ENCODE data around the gene CARD11. TPM values are rescaled to one million over a fixed set of nuclear protein-coding genes. Genes with fewer than 3 reads are reported as not detected.
"Not testable (repeated sequence)": the region's sequence is repeated elsewhere in the genome, so short reads cannot be mapped to it uniquely, and the experiment has no call there.

CARD11 gene
- total RNA-seq, 3 donors from 2014 or later = 71.5 to 87.6 (median 87.5) TPM

DNA sequence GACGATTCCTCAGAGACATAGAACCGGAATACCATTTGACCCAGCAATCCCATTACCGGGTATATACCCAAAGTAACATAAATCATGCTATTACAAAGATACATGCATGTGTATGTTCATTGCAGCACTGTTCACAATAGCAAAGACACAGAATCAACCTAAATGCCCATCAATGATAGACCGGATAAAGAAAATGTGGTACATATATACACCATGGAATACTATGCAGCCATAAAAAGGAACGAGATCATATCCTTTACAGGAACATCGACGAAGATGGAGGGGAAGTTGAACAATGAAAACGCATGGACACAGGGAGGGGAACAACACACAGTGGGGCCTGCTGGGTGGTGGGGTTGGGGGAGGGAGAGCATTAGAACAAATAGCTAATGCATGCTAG lies 22.4 kb downstream of the CARD11 start:
- not testable (repeated sequence) for DNase-seq; H3K27me3 Mint-ChIP-seq (ENCODE audit: low read depth); H3K4me3 Mint-ChIP-seq; ATAC-seq
- H3K4me1 Mint-ChIP-seq (ENCODE audit: low read depth) = peaks cover 31% of the 10 kb centered on the region
- H3K36me3 Mint-ChIP-seq (ENCODE audit: insufficient read depth) = peaks cover 55% of the 10 kb centered on the region
- H3K9me3 Mint-ChIP-seq = peaks cover 30% of the 10 kb centered on the region

DNA sequence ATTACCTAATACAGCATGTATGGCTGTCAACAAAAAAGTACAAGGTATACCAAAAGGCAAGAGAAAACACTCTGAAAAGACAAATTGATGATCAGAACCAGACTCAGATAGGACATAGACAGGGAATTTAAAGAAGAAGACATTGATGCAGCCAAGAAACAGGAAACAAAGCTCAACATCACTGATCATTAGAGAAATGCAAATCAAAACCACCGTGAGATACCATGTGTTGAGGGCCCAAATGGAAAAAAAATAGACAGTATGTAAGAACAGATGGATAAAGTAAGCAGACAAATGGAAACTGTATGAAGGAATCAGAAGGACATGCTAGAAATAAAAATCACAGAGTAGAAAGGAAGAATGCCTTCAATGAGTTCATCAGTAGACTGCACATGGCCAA lies 23.3 kb downstream of the CARD11 start:
- ATAC-seq = no peak
- no peak for DNase-seq
- Mint-ChIP-seq H3K27me3 (ENCODE audit: low read depth) (no peaks in the 10 kb centered on the region), H3K4me1 (ENCODE audit: low read depth) (peaks cover 33% of the 10 kb centered on the region), H3K9me3 (peaks cover 30% of the 10 kb centered on the region), H3K36me3 (ENCODE audit: insufficient read depth) (peaks cover 51% of the 10 kb centered on the region), H3K4me3 (no peak overlapping the region)

DNA sequence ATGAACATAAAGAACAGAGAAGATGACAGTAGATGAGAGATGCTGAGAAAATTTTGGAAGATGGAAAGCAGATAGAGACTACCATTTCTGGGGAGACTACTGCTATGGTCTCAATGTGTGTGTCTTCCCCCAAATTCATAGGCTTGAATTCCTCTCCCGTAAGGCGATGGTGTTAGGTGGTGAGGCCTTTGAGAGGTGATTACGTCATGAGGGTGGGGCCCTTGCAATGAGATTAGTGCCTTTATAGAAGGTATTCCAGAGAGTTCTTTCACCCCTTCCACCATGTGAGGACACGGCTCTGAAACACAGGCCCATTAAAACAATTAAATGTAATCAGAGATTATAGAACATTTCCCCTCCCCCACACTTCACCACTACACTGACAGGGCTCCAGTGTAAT lies 23.9 kb downstream of the CARD11 start:
- peaks cover 51% of the 10 kb centered on the region for H3K36me3 Mint-ChIP-seq (ENCODE audit: insufficient read depth)
- DNase-seq = no peak
- no peak for ATAC-seq
- peaks cover 30% of the 10 kb centered on the region for H3K9me3 Mint-ChIP-seq
- H3K4me1 Mint-ChIP-seq (ENCODE audit: low read depth) = peaks cover 30% of the 10 kb centered on the region
- no peaks in the 10 kb centered on the region for H3K27me3 Mint-ChIP-seq (ENCODE audit: low read depth)
- H3K4me3 Mint-ChIP-seq = no peak overlapping the region

DNA sequence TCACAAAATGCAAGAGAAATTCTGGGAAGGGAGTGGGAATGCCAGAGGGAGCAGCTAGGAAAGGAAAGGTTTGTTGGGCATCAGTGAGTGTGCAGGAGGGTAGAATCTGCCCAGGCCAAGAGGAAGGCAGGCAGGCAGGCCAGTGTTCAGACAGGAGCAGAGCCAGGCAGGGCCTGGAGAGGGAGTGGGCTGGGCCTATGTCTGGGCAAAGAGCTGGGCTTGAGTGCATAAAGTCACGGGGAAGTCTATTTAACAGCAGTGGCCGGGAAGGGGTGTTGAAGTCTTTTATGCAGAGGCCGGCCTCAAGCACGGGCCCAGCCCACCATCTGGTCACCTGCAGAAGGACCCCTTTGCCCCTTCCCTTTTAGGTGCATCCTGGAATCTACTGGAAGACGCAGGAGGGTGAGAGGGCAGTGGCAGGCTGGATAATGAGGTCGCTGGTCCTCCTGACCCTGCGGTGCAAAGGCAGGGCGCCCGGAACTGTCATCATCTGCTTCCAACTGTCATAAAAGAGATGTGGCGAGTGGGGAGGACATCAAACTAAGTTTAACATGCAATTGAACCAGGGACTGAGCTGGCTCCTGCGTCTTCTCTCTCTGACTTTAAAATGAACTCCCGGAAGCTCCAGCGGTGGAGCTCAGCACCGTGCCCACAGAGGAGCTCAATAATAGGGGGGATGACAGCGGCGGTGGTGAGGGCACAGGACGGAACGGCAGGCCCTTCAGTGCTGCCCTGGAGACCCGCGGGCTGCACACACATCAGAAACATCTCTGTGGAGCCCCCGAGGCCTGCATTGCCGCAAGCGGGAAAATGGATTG lies 29.5 kb downstream of the CARD11 start:
- no peaks in the 10 kb centered on the region for H3K9me3 Mint-ChIP-seq
- peaks cover 36% of the 10 kb centered on the region for H3K36me3 Mint-ChIP-seq (ENCODE audit: insufficient read depth)
- H3K4me3 Mint-ChIP-seq = no peak overlapping the region
- no peak for ATAC-seq
- H3K4me1 Mint-ChIP-seq (ENCODE audit: low read depth) = peaks cover 43% of the 10 kb centered on the region
- H3K27me3 Mint-ChIP-seq (ENCODE audit: low read depth) = no peaks in the 10 kb centered on the region
- DNase-seq = no peak

DNA sequence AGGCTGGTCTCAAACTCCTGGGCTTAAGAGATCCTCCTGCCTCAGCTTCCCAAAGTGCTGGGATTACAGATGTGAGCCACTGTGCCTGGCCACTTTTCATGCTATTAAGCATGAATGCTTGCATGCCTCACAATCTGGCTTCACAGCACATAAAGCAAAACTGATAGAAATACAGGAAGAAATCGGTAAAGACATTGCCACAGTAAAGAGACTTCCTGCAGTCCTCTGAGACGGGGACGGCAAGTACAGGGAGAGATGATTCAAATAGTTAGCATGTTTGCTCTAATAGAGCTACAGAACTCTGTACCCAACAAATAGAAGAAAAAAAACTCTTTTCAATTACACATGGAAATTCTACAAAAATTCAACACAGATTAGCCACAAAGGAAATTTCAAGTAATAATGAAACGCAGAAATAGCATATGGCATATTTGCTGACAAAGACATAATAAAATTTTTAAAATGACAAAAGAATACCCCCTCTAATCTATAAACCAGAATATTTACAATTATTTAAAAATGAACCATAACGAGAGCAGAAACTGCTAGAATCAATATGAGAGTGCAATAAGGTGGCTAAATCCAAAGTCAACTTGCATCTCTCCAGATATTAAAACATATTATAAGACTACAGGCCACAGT lies 32.3 kb downstream of the CARD11 start:
- ATAC-seq = peak in 1 of 2 donors; percentile 62
- no peaks in the 10 kb centered on the region for H3K9me3 Mint-ChIP-seq
- H3K4me1 Mint-ChIP-seq (ENCODE audit: low read depth) = peaks cover 72% of the 10 kb centered on the region
- H3K4me3 Mint-ChIP-seq = peak overlapping the region; percentile 55
- no peak for DNase-seq
- H3K36me3 Mint-ChIP-seq (ENCODE audit: insufficient read depth) = peaks cover 46% of the 10 kb centered on the region
- no peaks in the 10 kb centered on the region for H3K27me3 Mint-ChIP-seq (ENCODE audit: low read depth)

DNA sequence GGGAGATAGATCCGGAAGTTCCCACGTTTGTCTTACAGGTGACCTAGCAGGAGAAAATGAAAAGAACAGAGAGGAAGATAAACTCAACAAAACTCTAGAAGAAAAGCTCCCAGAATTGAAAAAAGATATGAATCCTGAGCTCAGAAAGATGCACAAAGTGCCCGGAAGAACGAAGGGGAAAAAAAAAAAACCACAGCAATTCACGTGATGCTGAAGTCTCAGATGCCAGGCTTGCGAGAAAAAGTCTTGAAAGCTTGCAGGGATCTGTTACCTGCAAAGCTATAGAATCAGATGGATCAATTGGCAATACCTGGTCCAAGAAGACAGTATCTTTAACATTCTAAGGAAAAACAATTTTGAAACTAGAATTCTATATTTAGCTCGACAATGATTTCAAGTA lies 33.5 kb downstream of the CARD11 start:
- Mint-ChIP-seq H3K27me3 (ENCODE audit: low read depth) (no peaks in the 10 kb centered on the region), H3K9me3 (no peaks in the 10 kb centered on the region), H3K36me3 (ENCODE audit: insufficient read depth) (peaks cover 49% of the 10 kb centered on the region), H3K4me3 (peak overlapping the region; percentile 41), H3K4me1 (ENCODE audit: low read depth) (peaks cover 74% of the 10 kb centered on the region)
- no peak for ATAC-seq
- DNase-seq = no peak

DNA sequence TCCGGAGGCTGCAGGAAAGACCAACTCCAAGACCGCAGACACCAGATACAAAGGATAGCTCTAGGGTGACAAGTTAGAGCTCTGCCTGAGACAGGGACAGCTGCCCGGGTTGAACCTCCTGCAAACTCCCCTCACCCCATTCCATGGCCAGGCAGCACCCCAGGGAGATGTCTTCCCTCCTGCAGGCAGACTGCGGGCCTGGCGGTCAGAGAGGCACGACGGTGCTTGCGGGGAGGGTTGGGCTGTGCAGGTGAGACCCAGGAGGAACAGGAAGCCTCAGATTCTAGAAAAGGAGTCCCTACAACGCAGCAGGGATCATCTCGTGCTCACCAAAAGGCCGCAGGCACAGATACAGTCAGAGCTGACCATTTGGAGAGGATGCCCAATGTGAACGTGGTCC lies 34.6 kb downstream of the CARD11 start:
- peaks cover 41% of the 10 kb centered on the region for H3K36me3 Mint-ChIP-seq (ENCODE audit: insufficient read depth)
- H3K27me3 Mint-ChIP-seq (ENCODE audit: low read depth) = no peaks in the 10 kb centered on the region
- no peaks in the 10 kb centered on the region for H3K9me3 Mint-ChIP-seq

DNA sequence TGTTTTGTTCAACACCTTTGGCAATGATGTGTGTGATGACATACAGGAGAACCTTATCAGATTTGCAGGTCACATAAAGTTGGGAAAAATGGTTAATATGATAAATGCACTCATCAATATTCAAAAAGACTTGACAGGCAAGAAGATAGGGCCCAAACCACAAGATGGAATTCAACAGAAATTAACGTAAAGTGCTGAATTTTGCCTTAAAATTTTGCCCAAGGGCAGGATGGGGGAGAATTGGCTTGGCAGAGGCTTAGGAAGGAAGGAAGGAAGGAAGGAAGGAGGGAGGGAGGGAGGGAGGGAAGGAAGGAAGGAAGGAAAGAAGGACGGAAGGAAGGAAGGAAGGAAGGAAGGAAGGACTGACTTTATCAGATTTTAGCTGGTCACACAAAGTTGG lies 35.3 kb downstream of the CARD11 start:
- H3K9me3 Mint-ChIP-seq = no peaks in the 10 kb centered on the region
- no peak overlapping the region for H3K4me3 Mint-ChIP-seq
- no peaks in the 10 kb centered on the region for H3K27me3 Mint-ChIP-seq (ENCODE audit: low read depth)
- peaks cover 76% of the 10 kb centered on the region for H3K4me1 Mint-ChIP-seq (ENCODE audit: low read depth)
- peaks cover 39% of the 10 kb centered on the region for H3K36me3 Mint-ChIP-seq (ENCODE audit: insufficient read depth)
- DNase-seq = no peak
- ATAC-seq = no peak

More for the DNA sequence above, 34.6 kb downstream of the CARD11 start:
- Mint-ChIP-seq H3K4me1 (ENCODE audit: low read depth) (peaks cover 74% of the 10 kb centered on the region), H3K4me3 (no peak overlapping the region)
- ATAC-seq = no peak
- DNase-seq = no peak

DNA sequence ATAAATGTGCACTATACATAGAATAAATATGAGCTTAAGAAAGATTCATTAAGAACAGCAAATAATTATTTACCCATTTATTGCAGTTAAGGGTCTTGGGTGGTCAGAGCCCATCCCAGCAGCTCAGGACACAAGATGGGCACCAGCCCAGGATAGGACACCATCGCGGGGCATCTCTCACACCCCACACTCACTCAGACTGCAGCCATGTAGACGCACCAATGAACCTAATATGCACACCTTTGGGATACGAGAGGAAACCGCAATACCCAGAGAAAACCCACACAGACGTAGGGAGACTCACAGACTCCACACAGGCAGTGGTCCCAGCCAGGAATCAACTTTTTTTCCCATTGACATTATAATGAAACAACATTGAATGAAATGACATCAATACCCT lies 36.0 kb downstream of the CARD11 start:
- Mint-ChIP-seq H3K27me3 (ENCODE audit: low read depth) (no peaks in the 10 kb centered on the region), H3K36me3 (ENCODE audit: insufficient read depth) (peaks cover 32% of the 10 kb centered on the region), H3K9me3 (no peaks in the 10 kb centered on the region), H3K4me1 (ENCODE audit: low read depth) (peaks cover 69% of the 10 kb centered on the region), H3K4me3 (no peak overlapping the region)
- DNase-seq (no peak), ATAC-seq (no peak)

DNA sequence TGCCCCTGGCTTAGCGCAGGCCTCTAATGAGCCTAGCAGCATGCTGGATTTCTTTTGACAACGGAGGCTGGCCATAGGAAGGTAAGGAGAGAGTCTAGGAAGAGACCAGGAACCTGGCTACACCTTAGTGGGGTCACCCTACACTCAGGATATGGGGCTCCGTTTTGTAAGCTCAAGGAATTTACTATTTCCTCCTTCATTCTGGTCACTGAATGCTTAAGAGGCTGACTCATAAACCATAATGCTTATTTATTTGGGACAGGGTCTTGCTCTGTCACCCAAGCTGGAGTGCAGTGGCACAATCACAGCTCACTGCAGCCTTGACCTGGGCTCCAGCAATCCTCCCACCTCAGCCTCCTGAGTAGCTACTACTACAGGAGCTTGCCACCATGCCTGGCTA lies 38.4 kb downstream of the CARD11 start:
- ATAC-seq (no peak), DNase-seq (no peak)
- Mint-ChIP-seq H3K9me3 (no peaks in the 10 kb centered on the region), H3K4me3 (no peak overlapping the region), H3K27me3 (ENCODE audit: low read depth) (no peaks in the 10 kb centered on the region), H3K36me3 (ENCODE audit: insufficient read depth) (peaks cover 36% of the 10 kb centered on the region), H3K4me1 (ENCODE audit: low read depth) (peaks cover 51% of the 10 kb centered on the region)

DNA sequence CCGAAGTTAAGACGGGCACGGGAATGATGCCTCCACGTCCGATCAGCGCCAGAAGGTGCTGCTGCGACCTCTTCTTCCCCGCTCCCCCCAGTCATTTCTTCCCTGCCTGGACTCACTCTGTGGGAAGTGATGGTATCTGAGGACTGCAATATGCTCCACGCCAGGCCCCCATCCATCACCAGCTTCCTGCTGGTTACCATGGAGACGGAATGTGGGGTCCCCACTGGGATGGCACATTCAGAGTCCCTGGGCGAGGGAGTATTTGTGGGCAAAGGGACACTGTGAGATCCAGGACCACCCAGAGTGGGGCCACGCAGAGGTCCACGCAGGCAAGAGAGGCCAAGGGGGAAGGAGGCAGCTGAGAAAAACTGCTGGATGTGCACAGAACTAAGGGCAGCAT lies 39.7 kb downstream of the CARD11 start:
- H3K4me3 Mint-ChIP-seq = no peak overlapping the region
- no peaks in the 10 kb centered on the region for H3K9me3 Mint-ChIP-seq
- H3K27me3 Mint-ChIP-seq (ENCODE audit: low read depth) = no peaks in the 10 kb centered on the region
- peaks cover 35% of the 10 kb centered on the region for H3K36me3 Mint-ChIP-seq (ENCODE audit: insufficient read depth)
- ATAC-seq = no peak
- peaks cover 46% of the 10 kb centered on the region for H3K4me1 Mint-ChIP-seq (ENCODE audit: low read depth)
- DNase-seq = no peak

DNA sequence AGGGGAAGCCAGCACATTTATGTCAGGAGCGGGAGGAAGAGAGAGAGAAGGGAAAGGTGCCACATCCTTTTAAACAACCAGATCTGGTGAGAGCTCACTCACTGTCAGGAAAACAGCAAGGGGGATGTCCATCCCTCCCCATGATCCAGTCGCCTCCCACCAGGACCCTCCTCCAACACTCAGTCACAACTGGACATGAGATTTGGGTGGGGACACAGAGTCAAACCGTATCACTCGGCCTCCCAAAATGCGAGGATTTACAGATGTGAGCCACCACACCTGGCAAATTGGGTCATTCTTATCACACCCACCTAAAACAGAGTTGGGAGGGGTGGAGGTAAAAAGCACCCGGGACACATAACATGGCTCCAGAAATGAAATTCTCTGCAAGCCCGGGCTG lies 41.0 kb downstream of the CARD11 start:
- DNase-seq = no peak
- H3K4me1 Mint-ChIP-seq (ENCODE audit: low read depth) = peaks cover 34% of the 10 kb centered on the region
- H3K27me3 Mint-ChIP-seq (ENCODE audit: low read depth) = no peaks in the 10 kb centered on the region
- no peak overlapping the region for H3K4me3 Mint-ChIP-seq
- H3K9me3 Mint-ChIP-seq = no peaks in the 10 kb centered on the region
- ATAC-seq = no peak
- peaks cover 29% of the 10 kb centered on the region for H3K36me3 Mint-ChIP-seq (ENCODE audit: insufficient read depth)

DNA sequence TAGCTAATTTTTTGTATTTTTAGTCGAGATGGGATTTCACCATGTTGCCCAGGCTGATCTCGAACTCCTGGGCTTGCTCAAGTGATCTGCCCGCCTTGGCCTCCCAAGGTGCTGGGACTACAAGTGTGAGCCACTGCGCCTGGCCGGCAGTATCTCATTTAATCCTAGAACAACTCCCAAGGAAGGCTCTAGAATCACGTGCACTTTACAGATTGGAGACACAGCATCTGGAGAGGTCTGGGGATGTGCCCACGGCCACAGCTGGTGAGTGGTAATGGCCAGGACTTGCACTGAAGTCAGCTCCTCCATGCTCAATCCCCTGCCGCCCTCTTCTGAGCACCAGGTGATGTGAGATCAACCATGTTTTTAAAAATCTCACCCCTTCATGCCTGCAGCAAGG lies 43.1 kb downstream of the CARD11 start:
- H3K9me3 Mint-ChIP-seq = peaks cover 2% of the 10 kb centered on the region
- ATAC-seq = no peak
- H3K4me3 Mint-ChIP-seq = no peak overlapping the region
- H3K4me1 Mint-ChIP-seq (ENCODE audit: low read depth) = peaks cover 19% of the 10 kb centered on the region
- peaks cover 25% of the 10 kb centered on the region for H3K36me3 Mint-ChIP-seq (ENCODE audit: insufficient read depth)
- H3K27me3 Mint-ChIP-seq (ENCODE audit: low read depth) = no peaks in the 10 kb centered on the region
- no peak for DNase-seq

DNA sequence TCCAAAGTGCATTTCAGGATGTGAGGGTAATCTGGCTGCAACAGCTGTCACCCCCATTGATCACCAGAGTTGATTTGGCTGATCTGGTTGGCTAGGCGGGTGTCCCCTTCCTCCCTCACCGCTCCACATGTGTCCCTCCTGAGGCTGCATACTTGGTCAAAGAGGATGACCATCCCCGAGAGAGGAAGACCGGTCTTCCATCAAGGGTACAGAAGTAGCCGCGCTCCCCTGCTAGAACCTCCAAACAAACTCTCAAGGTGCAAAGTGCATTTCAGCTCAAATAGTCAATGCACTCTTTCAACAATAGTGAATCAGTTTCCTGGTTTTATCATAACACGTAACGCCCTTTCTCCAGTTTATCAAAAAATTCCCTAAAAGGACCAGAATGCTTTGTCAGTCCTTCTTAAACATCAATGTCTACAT lies 44.6 kb downstream of the CARD11 start:
- ATAC-seq (no peak), DNase-seq (no peak)
- Mint-ChIP-seq H3K4me1 (ENCODE audit: low read depth) (peaks cover 19% of the 10 kb centered on the region), H3K9me3 (peaks cover 7% of the 10 kb centered on the region), H3K4me3 (no peak overlapping the region), H3K27me3 (ENCODE audit: low read depth) (no peaks in the 10 kb centered on the region), H3K36me3 (ENCODE audit: insufficient read depth) (peaks cover 37% of the 10 kb centered on the region)

DNA sequence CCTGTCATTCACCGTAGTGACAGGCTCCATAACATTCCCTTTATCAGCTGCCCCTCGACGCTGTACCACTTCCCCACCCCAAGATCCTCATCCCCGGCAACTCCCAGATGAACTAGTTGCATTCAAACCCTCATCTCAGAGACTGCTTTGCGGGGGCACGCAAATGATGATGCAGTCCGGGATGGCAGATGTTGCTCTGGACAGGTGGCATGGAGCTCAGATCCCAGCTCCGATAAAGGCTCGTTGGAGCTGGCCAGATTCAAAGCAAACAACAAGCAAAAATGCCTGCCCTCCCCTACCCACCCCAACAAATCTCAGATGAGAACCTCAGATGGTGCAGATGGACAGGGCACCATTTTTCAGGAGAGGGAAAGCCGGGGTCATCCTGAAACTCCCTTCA lies 46.7 kb downstream of the CARD11 start:
- Mint-ChIP-seq H3K9me3 (peaks cover 13% of the 10 kb centered on the region), H3K27me3 (ENCODE audit: low read depth) (no peaks in the 10 kb centered on the region), H3K36me3 (ENCODE audit: insufficient read depth) (peaks cover 46% of the 10 kb centered on the region), H3K4me1 (ENCODE audit: low read depth) (peaks cover 15% of the 10 kb centered on the region), H3K4me3 (no peak overlapping the region)
- ATAC-seq (no peak), DNase-seq (no peak)
